Medulla oblongata (tissue), 1 donor: ENCODE measurements around the gene SV2C.
"Not testable (repeated sequence)": the region's sequence is repeated elsewhere in the genome, so short reads cannot be mapped to it uniquely, and the experiment has no call there.

Experiments used
- DNase-seq: peaks from one replicate; pipeline ENCODE4 v3.0.0-alpha.2; 2015; ENCODE audit errors: extremely low spot score

SV2C gene

DNA sequence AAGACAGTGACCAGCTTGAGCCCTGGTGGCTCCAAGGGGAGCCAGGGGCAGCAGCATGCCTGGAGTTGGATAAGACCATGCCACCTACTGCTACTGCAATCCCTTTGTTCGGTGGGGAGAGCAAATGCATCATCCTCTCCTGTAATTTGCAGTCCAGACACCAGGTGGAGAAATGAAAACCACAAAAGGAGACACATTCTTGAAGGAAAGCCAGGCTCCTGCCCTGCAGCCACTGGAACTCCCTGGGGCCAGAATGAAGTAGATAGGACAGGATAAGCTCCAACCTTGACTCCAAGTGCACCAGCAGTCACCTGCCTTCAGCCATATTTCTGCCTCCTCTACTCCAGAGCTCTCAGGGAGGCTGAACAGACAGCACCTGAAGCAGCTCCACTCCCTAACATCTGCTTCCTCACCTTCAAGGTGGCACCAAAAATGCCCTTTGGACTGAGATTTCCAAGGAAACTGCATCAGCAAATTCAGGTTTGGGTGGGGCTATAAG lies 254.8 kb downstream of the SV2C start:
- DNase-seq: peak; percentile 16

GRCh38 chr5:76339919-76340318 lies 256.7 kb downstream of the SV2C start:
- no peak for DNase-seq

DNA sequence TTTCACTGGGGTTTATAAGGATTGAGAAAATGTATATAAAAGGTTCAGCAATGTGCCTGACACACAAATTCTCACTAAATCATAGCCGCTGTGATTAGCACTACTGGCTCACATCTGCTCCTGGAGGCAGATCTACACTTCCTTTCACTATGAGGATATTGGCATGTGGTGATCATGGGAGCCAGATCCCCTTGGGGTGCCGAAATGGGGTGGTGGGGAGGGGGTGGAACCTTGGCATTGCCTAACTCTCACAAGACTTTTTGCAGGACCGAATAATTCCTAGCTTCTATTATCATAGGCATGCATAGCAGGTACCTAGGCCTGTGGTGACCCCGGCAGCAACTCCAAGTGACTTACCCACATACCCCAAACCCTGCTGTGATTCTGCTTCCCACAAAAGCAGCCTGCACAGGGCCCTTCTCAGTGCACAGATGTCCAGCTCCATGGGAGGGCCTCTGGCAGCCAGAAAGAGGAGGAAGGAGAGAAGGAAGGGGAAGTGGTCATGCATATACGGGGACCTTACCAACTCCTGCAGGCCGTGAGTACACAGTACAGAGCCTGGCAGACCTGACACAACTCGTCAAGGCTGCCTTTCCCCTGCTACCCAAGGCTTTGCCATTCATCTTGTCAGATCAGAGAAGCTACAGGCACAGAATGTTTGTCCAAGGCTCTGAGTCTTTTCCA lies 258.6 kb downstream of the SV2C start:
- peak; percentile 34 for DNase-seq

- DNase-seq: no peak
These were observed 259.3 kb downstream of the SV2C start for GRCh38 chr5:76342474-76342873.

DNA sequence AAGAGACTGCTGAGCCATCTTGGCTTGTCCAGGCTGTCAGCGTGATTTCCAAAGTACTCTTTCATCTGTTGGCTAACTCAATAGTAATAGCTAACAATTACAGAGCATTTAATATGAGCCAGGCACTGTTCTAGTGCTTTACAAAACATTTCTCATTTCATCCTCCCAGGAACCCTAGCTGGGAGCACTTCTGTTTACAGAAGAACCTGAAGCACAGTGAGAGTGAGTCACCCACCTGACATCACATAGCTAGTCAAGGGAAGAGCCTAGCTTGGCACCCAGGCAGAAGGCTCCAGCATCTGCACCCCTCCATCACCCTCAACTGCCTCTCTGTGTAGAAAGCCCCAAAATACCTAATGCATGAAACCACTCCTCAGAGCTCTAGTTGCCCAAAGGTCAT lies 262.4 kb downstream of the SV2C start:
- DNase-seq: no peak

- DNase-seq: no peak
These were observed 268.0 kb downstream of the SV2C start for GRCh38 chr5:76351176-76351575.

GRCh38 chr5:76351577-76351976 lies 268.4 kb downstream of the SV2C start:
- DNase-seq: no peak

DNA sequence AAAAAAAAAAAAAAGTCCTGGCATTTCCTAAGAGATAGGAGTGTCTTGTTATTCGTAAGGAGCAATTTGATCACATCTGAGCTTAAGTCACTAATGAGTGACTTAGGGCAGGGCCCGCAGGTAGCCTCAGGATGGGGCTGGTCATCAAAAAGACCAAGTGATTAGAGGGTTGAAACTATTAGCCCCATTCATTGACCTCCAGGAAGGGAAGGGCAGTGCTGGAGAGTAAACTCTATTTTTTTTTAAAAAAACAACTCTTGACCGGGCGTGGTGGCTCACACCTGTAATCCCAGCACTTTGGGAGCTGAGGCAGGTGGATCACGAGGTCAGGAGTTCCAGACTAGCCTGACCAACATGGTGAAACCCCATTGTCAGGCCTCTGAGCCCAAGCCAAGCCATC lies 273.7 kb downstream of the SV2C start:
- no peak for DNase-seq

- no peak for DNase-seq
These were observed 280.4 kb downstream of the SV2C start for GRCh38 chr5:76363352-76364225.

- no peak for DNase-seq
These were observed 281.0 kb downstream of the SV2C start for GRCh38 chr5:76364226-76364589.

GRCh38 chr5:76365561-76365960 lies 282.4 kb downstream of the SV2C start:
- no peak for DNase-seq

DNA sequence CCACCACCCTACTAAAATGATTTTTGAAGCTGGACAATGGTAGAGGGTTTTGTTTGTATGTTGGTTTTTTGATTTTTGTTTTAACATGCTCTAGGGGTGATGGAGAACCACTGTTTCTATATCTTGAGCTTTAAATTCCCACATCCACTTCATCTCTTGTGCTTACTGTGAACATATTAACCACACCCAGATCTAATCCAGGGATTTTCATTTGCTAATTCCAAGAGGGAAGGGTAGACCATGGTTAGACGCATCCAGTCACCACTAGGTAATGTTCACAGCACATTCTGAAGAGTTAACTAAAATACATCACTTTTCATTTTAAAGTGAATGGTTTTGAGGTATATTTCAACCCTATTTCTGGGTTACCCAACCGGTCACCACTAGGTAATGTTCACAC lies 283.4 kb downstream of the SV2C start:
- DNase-seq: no peak

DNA sequence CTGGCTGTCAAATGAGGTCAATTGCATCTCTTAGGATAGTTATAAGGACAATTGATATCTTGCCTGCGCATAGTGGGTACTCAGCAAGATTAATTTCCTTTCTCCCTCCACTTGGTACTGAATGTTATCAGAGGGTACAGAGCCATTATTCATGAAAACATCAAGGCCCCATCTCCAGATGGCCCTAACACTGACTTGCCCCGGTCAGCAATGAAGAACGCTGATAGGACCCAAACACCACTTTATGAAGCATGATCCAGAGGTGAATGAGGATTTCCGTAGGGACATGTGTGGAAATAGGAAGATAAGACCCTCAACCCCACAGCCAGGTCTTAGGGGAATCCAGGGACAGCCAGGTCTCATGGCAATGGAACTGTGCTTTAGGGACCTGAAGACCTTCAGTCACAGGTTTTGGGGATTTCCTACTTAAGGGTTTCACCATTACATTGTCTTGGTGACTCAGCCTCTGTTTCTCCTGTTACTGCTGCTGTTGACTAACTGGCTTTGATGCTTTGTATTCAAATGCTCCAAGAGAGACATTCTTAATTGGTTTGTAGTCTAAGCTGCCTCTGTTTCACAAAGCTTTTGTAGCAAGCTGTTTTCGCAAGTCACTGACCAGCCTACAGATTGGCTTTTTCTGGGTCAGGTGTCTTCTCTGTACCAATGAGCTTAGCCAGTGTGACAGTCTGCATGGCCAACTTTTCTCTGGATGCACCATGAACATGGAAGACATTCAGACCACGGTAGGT lies 284.6 kb downstream of the SV2C start:
- no peak for DNase-seq

DNA sequence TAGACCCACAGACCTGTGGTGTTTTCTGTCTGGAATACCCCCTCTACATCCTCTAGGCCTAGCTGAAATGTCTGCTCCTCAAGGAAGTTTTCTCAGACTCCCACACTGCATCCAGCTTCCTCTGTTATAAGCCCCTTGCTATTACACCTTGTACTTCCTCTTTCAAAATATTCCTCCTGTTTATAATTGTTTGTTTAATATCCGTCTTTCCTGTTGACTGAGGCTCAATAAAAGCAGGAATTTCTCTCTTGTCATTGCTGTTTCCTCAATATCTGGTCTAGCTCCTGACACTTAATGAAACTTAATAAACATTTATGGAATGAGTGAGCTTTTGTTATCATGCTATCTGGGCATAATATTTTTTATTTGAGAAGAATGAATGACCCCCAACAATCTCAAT lies 285.8 kb downstream of the SV2C start:
- no peak for DNase-seq

GRCh38 chr5:76369668-76370067 lies 286.5 kb downstream of the SV2C start:
- not testable (repeated sequence) for DNase-seq

GRCh38 chr5:76371960-76372322 lies 288.8 kb downstream of the SV2C start:
- no peak for DNase-seq

- no peak for DNase-seq
These were observed 289.3 kb downstream of the SV2C start for GRCh38 chr5:76372323-76373054.

DNA sequence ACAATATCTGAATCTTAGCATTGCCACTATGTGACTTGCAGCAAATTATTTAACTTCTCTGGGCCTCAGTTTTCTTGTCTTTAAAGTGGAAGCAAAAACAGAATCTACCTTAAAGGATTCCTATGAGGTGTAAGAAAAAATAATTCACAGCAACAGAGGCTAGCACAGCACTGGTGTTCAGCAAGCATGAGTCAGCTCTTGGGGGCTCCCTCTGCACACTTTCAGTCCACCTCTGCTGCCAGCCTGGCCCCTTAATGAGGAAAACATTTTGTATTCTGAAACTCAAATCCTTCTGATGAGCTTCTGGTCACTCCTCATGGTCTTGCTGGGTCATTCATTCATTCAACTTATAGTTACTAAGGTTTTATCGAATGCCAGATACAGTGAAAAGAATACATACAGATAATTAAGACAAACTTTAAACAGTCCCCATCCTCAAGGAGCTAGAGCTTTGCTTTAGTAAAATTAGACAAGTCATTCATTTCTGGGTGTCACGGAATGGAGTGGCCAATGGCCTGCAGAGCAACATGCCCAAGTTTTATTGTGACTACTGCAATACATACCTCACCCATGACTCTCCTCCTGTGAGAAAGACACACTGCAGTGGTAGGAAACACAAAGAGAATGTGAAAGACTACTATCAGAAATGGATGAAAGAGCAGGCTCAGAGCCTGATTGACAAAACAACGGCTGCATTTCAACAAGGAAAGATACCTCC lies 293.1 kb downstream of the SV2C start:
- DNase-seq: no peak

- DNase-seq: no peak
These were observed 293.7 kb downstream of the SV2C start for GRCh38 chr5:76376866-76377230.

- no peak for DNase-seq
These were observed 295.2 kb downstream of the SV2C start for GRCh38 chr5:76378355-76378754.

GRCh38 chr5:76379316-76379715 lies 296.1 kb downstream of the SV2C start:
- no peak for DNase-seq
